Frontal cortex (tissue), 4 donors: ENCODE data around the gene ASIC4. TPM values are rescaled to one million over a fixed set of nuclear protein-coding genes. Genes with fewer than 3 reads are reported as not detected.

ENCODE experiments used
- DNase-seq, 2 donors: peaks; one replicate each; pipeline ENCODE4 v3.0.0; 2012; ENCODE audit warnings: low spot score in 2 of 2
- FAIRE-seq: peaks from 2 replicates; lab custom pipeline; 2012; peaks lifted over from hg19 to GRCh38; lab: Jason Lieb, UNC
- total RNA-seq: library from RNA; depleted of rRNA; stranded (reverse); fragments of >200 nt; gene quantifications from one replicate; pipeline ENCODE4 v1.2.3, GENCODE V29; 2014
- donor health status: control.
- donor health status: control.
- donor health status: control.

The ASIC4 gene
- total RNA-seq, 1 donor from 2014 or later, result 2.9 TPM

- FAIRE-seq (no peak), DNase-seq (no peak)
Observed at GRCh38 chr2:219527472-219527871, 13.2 kb downstream of the ASIC4 start.

GRCh38 chr2:219530048-219530963 lies 16.0 kb downstream of the ASIC4 start:
- DNase-seq (peak; percentile 85 to 93), FAIRE-seq (no peak)

- DNase-seq, result no peak
- no peak for FAIRE-seq
Observed at GRCh38 chr2:219531639-219532377, 17.5 kb downstream of the ASIC4 start.

- no peak for FAIRE-seq
Observed at GRCh38 chr2:219532378-219532649, 18.0 kb downstream of the ASIC4 start.

GRCh38 chr2:219533930-219534661 lies 19.8 kb downstream of the ASIC4 start:
- FAIRE-seq, result no peak
- no peak for DNase-seq

More at GRCh38 chr2:219532378-219532649, 18.0 kb downstream of the ASIC4 start:
- DNase-seq, result no peak

- DNase-seq, result no peak
- no peak for FAIRE-seq
Observed at GRCh38 chr2:219536425-219536824, 22.1 kb downstream of the ASIC4 start.

GRCh38 chr2:219536967-219537366 lies 22.7 kb downstream of the ASIC4 start:
- DNase-seq (no peak), FAIRE-seq (no peak)

- no peak for DNase-seq
- no peak for FAIRE-seq
Observed at GRCh38 chr2:219537657-219538488, 23.6 kb downstream of the ASIC4 start.

- no peak for FAIRE-seq
- no peak for DNase-seq
Observed at GRCh38 chr2:219538504-219538951, 24.2 kb downstream of the ASIC4 start.

GRCh38 chr2:219538956-219539788 lies 24.9 kb downstream of the ASIC4 start:
- no peak for FAIRE-seq
- DNase-seq, result no peak

GRCh38 chr2:219539926-219540678 lies 25.8 kb downstream of the ASIC4 start:
- FAIRE-seq (no peak), DNase-seq (no peak)

- no peak for FAIRE-seq
Observed at GRCh38 chr2:219540784-219541504, 26.7 kb downstream of the ASIC4 start.

GRCh38 chr2:219541611-219542180 lies 27.4 kb downstream of the ASIC4 start:
- DNase-seq (peak; percentile 69 to 76), FAIRE-seq (no peak)

More at GRCh38 chr2:219540784-219541504, 26.7 kb downstream of the ASIC4 start:
- no peak for DNase-seq

- no peak for DNase-seq
- FAIRE-seq, result no peak
Observed at GRCh38 chr2:219542931-219543595, 28.8 kb downstream of the ASIC4 start.

- DNase-seq, result peak; percentile 100
- FAIRE-seq, result peak; percentile 96
Observed at GRCh38 chr2:219543596-219544358, 29.5 kb downstream of the ASIC4 start, which contains the start of the genes CHPF and TMEM198. Gene CHPF, minus strand, starts transcription at chr2:219543809. Its CDS starts 271 bp downstream, at chr2:219543538. Gene TMEM198, plus strand, starts transcription at chr2:219544028. Its CDS starts 700 bp downstream, at chr2:219544728.
